OCI-LY7 (cell line): ENCODE results near the gene HERPUD2. TPM values are rescaled to one million over a fixed set of nuclear protein-coding genes. Genes with fewer than 3 reads are reported as not detected.
"Not testable (repeated sequence)": the region's sequence is repeated elsewhere in the genome, so short reads cannot be mapped to it uniquely, and the experiment has no call there.

Experiments used
- BruUV-seq: library from RNA; stranded (reverse); fragments of 400-500 nt; replicated peaks from 2 replicates; lab custom pipeline; 2021; lab: Mats Ljungman, UMichigan
- CTCF ChIA-PET: fragments of 300-600 bp; sonication (Branson Sonifier 250); formaldehyde crosslinking; loops from one replicate; lab custom pipeline; 2022; ENCODE audit warnings: antibody characterized with exemption; ENCODE audit not compliant: unreplicated experiment; lab: Charles Lee
- POLR2A ChIA-PET: fragments of 300-600 bp; sonication (Branson Sonifier 250); formaldehyde crosslinking; loops from one replicate; lab custom pipeline; 2022; ENCODE audit warnings: antibody characterized with exemption; lab: Charles Lee
- DNase-seq: peaks from one replicate; pipeline ENCODE4 v3.0.0-alpha.2; 2015; ENCODE audit warnings: low spot score
- H2AFZ ChIP-seq: fragments of 200-600 bp; sonication (generic), shearing (Covaris generic); 2 replicates; pipeline ENCODE4 v1.6.1; 2014; ENCODE audit warnings: mild to moderate bottlenecking, antibody characterized with exemption, low read length, moderate library complexity
- H3K27ac ChIP-seq: fragments of 200-600 bp; sonication (generic); 2 replicates; pipeline ENCODE4 v1.5.1; 2014; ENCODE audit warnings: mixed run types, low read depth, mild to moderate bottlenecking, moderate library complexity, low read length, inconsistent platforms; ENCODE audit not compliant: poor library complexity, severe bottlenecking
- H3K36me3 ChIP-seq: fragments of 200-600 bp; sonication (generic); 2 replicates; pipeline ENCODE4 v1.6.1; 2014; ENCODE audit warnings: mild to moderate bottlenecking, antibody characterized with exemption, low read length, moderate library complexity, mixed read lengths; ENCODE audit not compliant: insufficient read depth
- H3K4me1 ChIP-seq: fragments of 200-600 bp; sonication (generic); 2 replicates; pipeline ENCODE4 v1.5.1; 2014; ENCODE audit warnings: mild to moderate bottlenecking, low read length; ENCODE audit not compliant: insufficient read depth, poor library complexity, severe bottlenecking
- H3K4me2 ChIP-seq: fragments of 200-600 bp; sonication (generic); 2 replicates; pipeline ENCODE4 v1.6.1; 2014; ENCODE audit warnings: mild to moderate bottlenecking, low read length
- H3K4me3 ChIP-seq: fragments of 200-600 bp; sonication (generic); 2 replicates; pipeline ENCODE4 v1.5.1; 2014; ENCODE audit warnings: mild to moderate bottlenecking, low read depth, low read length; ENCODE audit not compliant: poor library complexity, severe bottlenecking
- H3K79me2 ChIP-seq: fragments of 200-600 bp; sonication (generic); 2 replicates; pipeline ENCODE4 v1.6.1; 2016; ENCODE audit warnings: low read depth, mild to moderate bottlenecking, low read length, moderate library complexity, mixed read lengths; ENCODE audit not compliant: insufficient read depth
- H3K9me2 ChIP-seq: fragments of 200-600 bp; sonication (generic); 2 replicates; pipeline ENCODE4 v1.6.1; 2016; ENCODE audit warnings: mild to moderate bottlenecking, low read length, mixed read lengths; ENCODE audit not compliant: insufficient read depth
- H3K9me3 ChIP-seq: fragments of 200-600 bp; sonication (generic); 2 replicates; pipeline ENCODE4 v1.6.1; 2014; ENCODE audit warnings: mild to moderate bottlenecking, mixed run types, low read length, mixed read lengths
- H4K20me1 ChIP-seq: fragments of 200-600 bp; sonication (generic); 2 replicates; pipeline ENCODE4 v1.6.1; 2014; ENCODE audit warnings: mild to moderate bottlenecking, antibody characterized with exemption, low read length, moderate library complexity, mixed read lengths; ENCODE audit not compliant: insufficient read depth
- CTCF ChIP-seq: fragments of 200-600 bp; sonication (generic); conservative IDR thresholded peaks from 2 replicates; pipeline ENCODE4 v1.5.1; 2014; ENCODE audit warnings: mild to moderate bottlenecking, antibody characterized with exemption, low read length, moderate library complexity, mixed read lengths
- EZH2phosphoT487 ChIP-seq: fragments of 200-600 bp; sonication (generic); IDR thresholded peaks from 2 replicates; pipeline ENCODE4 v1.6.1; 2018; ENCODE audit warnings: low read depth, borderline replicate concordance, mild to moderate bottlenecking, mixed run types, antibody characterized with exemption, low read length, moderate library complexity, mixed read lengths
- intact Hi-C: fragments of 100-400 bp; cut with micrococcal nuclease; formaldehyde crosslinking; loops from one replicate; pipeline ENCODE4 v1.10.0; 2022; ENCODE audit not compliant: unreplicated experiment
- total RNA-seq, 2 experiments: library from RNA; depleted of rRNA in 1 of 2; stranded (reverse); fragments of >200 nt in 1 of 2; shearing (Covaris generic) in 1 of 2; gene quantifications; 2 replicates each; pipeline ENCODE4 v1.2.3, GENCODE V29; 2014 to 2022

HERPUD2 gene
- total RNA-seq, 2 experiments from 2014 or later = 11.9 to 20.6 TPM

DNA sequence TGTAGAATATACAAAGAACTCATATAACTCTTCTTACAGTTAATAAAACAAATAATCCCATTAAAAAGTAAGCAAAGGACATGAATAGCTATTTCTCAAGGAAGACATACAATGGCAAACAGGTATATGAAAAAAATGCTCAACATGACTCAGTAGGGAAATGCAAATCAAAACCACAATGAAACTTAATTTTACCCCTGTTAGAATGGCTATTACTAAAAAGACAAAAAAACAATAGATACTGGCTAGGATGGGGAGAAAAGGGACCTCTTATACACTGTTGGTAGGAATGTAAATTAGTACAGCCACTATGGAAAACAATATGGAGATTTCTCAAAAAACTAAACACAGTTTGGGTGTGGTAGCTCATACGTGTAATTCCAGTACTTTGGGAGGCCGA is 37.8 kb downstream of the HERPUD2 start:
- Histone ChIP-seq H3K27ac (no peak overlapping the region), H3K36me3 (peaks cover 21% of the 10 kb centered on the region), H3K79me2 (no peaks in the 10 kb centered on the region), H3K4me3 (no peak overlapping the region), H3K4me1 (peaks cover 5% of the 10 kb centered on the region), H2AFZ (no peak overlapping the region), H3K9me3 (no peaks in the 10 kb centered on the region), H4K20me1 (no peaks in the 10 kb centered on the region), H3K9me2 (no peaks in the 10 kb centered on the region), H3K4me2 (no peak overlapping the region)
- intact Hi-C loops = no loop called here
- no TSS peak for BruUV-seq
- ChIA-PET CTCF (no interaction called here), POLR2A (interaction anchor here (0.7 to 2.5 kb wide), 5 partner anchors 9 to 72 kb away, joined by 4 to 16 read pairs (median 6); no protein-coding TSS in a partner anchor)
- TF ChIP-seq CTCF (no peak), EZH2phosphoT487 (no peak)
- no peak for DNase-seq

GRCh38 chr7:35654558-35654957 is 40.4 kb downstream of the HERPUD2 start:
- H3K36me3 ChIP-seq = peaks cover 25% of the 10 kb centered on the region
- H3K27ac ChIP-seq, H3K79me2 ChIP-seq, H3K4me3 ChIP-seq, H3K9me3 ChIP-seq, intact Hi-C loops, DNase-seq, H4K20me1 ChIP-seq, CTCF ChIA-PET, H3K9me2 ChIP-seq, H2AFZ ChIP-seq, H3K4me1 ChIP-seq, BruUV-seq, H3K4me2 ChIP-seq: not testable (repeated sequence)
- POLR2A ChIA-PET = interaction anchor here (0.7 to 2.5 kb wide), 3 partner anchors 11 to 34 kb away, joined by 3 to 16 read pairs (median 3); no protein-coding TSS in a partner anchor

- no peak for DNase-seq
- H3K9me2 ChIP-seq = no peaks in the 10 kb centered on the region
- CTCF ChIA-PET = no interaction called here
- H4K20me1 ChIP-seq = no peaks in the 10 kb centered on the region
- TF ChIP-seq EZH2phosphoT487 (no peak), CTCF (no peak)
- H3K4me2 ChIP-seq = no peak overlapping the region
- H3K4me1 ChIP-seq = peaks cover 3% of the 10 kb centered on the region
- no peak overlapping the region for H3K27ac ChIP-seq
- no peaks in the 10 kb centered on the region for H3K79me2 ChIP-seq
- H3K36me3 ChIP-seq = peaks cover 25% of the 10 kb centered on the region
- BruUV-seq = no TSS peak
- POLR2A ChIA-PET = no interaction called here
- no peak overlapping the region for H2AFZ ChIP-seq
- intact Hi-C loops = no loop called here
- no peak overlapping the region for H3K4me3 ChIP-seq
- H3K9me3 ChIP-seq = no peaks in the 10 kb centered on the region
Observed at GRCh38 chr7:35652124-35652523, 42.8 kb downstream of the HERPUD2 start.
